ENCODE measurements around the gene PCBP1. TPM values are rescaled to one million over a fixed set of nuclear protein-coding genes. Genes with fewer than 3 reads are reported as not detected.

PCBP1 gene
- total and polyA plus RNA-seq, 10 donors: 254 to 351 (median 286) TPM

GRCh38 chr2:70087702-70088597 is 673 bp downstream of the PCBP1 start:
- Histone ChIP-seq H3K36me3 (peaks cover 0 to 38% (median 4%) of the 10 kb centered on the region in 6 donors), H3K9me3 (no peaks in the 10 kb centered on the region), H3K27me3 (replicated peaks in 1 of 7) (no peaks in the 10 kb centered on the region), H3K4me1 (peaks cover 32 to 80% (median 65%) of the 10 kb centered on the region in 6 donors), H3K27ac (peak overlapping the region; percentile 97 to 100 (median 100)), H3K4me3 (peak overlapping the region; percentile 75 to 97 (median 91))
- no peak for TF ChIP-seq POLR2A (IDR thresholded peaks at IDR 0.05)
- TF ChIP-seq, protein P1, sequence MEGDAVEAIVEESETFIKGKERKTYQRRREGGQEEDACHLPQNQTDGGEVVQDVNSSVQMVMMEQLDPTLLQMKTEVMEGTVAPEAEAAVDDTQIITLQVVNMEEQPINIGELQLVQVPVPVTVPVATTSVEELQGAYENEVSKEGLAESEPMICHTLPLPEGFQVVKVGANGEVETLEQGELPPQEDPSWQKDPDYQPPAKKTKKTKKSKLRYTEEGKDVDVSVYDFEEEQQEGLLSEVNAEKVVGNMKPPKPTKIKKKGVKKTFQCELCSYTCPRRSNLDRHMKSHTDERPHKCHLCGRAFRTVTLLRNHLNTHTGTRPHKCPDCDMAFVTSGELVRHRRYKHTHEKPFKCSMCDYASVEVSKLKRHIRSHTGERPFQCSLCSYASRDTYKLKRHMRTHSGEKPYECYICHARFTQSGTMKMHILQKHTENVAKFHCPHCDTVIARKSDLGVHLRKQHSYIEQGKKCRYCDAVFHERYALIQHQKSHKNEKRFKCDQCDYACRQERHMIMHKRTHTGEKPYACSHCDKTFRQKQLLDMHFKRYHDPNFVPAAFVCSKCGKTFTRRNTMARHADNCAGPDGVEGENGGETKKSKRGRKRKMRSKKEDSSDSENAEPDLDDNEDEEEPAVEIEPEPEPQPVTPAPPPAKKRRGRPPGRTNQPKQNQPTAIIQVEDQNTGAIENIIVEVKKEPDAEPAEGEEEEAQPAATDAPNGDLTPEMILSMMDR (IDR thresholded peaks at IDR 0.05 in 8 of 11, conservative IDR thresholded peaks at IDR 0.05 in 3 of 11): peak in 2 of 11 experiments; percentile 8 to 14
- peak; percentile 79 to 86 (median 81) for TF ChIP-seq POLR2AphosphoS5 (IDR thresholded peaks at IDR 0.05)
- 0 to 1% (median 0%) methylated on average over 36 to 58 of the region's 58 CpGs for WGBS, 5 donors
- peak; percentile 93 for DNase-seq
- intact Hi-C loops (cut with DNase I; ENCODE audit: low total_unique reads): loop anchor here (5.0 kb wide), 2 partner anchors 34 to 54 kb away; no protein-coding TSS in a partner anchor

- Histone ChIP-seq H3K9me3 (no peaks in the 10 kb centered on the region), H3K4me1 (peaks cover 29 to 80% (median 61%) of the 10 kb centered on the region in 6 donors), H3K4me3 (peak overlapping the region; percentile 75 to 97 (median 91)), H3K27me3 (replicated peaks in 1 of 7) (no peaks in the 10 kb centered on the region), H3K36me3 (peaks cover 0 to 30% (median 4%) of the 10 kb centered on the region in 6 donors), H3K27ac (peak overlapping the region; percentile 97 to 100 (median 100))
- intact Hi-C loops (cut with DNase I; ENCODE audit: low total_unique reads): loop anchor here (5.0 kb wide), 2 partner anchors 34 to 54 kb away; no protein-coding TSS in a partner anchor
- WGBS, 5 donors: 1 to 4% (median 2%) methylated on average over 5 to 8 of the region's 8 CpGs
- DNase-seq: no peak
- TF ChIP-seq POLR2AphosphoS5 (IDR thresholded peaks at IDR 0.05) (no peak), POLR2A (IDR thresholded peaks at IDR 0.05) (no peak)
- TF ChIP-seq, protein P1 (IDR thresholded peaks at IDR 0.05 in 8 of 11, conservative IDR thresholded peaks at IDR 0.05 in 3 of 11): no peak
These were observed 1.4 kb downstream of the PCBP1 start for GRCh38 chr2:70088598-70089219.

- DNase-seq: no peak
- H3K4me1 ChIP-seq: peaks cover 23 to 80% (median 61%) of the 10 kb centered on the region in 6 donors
These were observed 2.1 kb downstream of the PCBP1 start for GRCh38 chr2:70089220-70089982.

More at GRCh38 chr2:70089220-70089982, 2.1 kb downstream of the PCBP1 start:
- no peaks in the 10 kb centered on the region for H3K9me3 ChIP-seq
- 7 to 11% (median 10%) methylated on average over 11 of the region's 11 CpGs for WGBS, 5 donors
- H3K4me3 ChIP-seq: peak overlapping the region; percentile 75 to 97 (median 91)
- TF ChIP-seq POLR2AphosphoS5 (IDR thresholded peaks at IDR 0.05) (peak in 1 of 3 donors; percentile 52), POLR2A (IDR thresholded peaks at IDR 0.05) (no peak)
- TF ChIP-seq, protein P1 (IDR thresholded peaks at IDR 0.05 in 8 of 11, conservative IDR thresholded peaks at IDR 0.05 in 3 of 11): no peak
- intact Hi-C loops (cut with DNase I; ENCODE audit: low total_unique reads): loop anchor here (5.0 kb wide), 2 partner anchors 33 to 53 kb away; no protein-coding TSS in a partner anchor
- peaks cover 0 to 25% (median 4%) of the 10 kb centered on the region in 6 donors for H3K36me3 ChIP-seq
- no peaks in the 10 kb centered on the region for H3K27me3 ChIP-seq (replicated peaks in 1 of 7)
- peak overlapping the region; percentile 97 to 100 (median 100) for H3K27ac ChIP-seq
